GM12892 (cell line): ENCODE measurements around the gene OCA2.

Experiments
- POLR2A ChIP-seq: IDR thresholded peaks from 2 replicates; pipeline ENCODE4 v1.6.1; 2011; ENCODE audit warnings: low read depth, low read length, control low read depth
- TAF1 ChIP-seq: IDR thresholded peaks from 2 replicates; pipeline ENCODE4 v1.6.1; 2011; ENCODE audit warnings: low read depth, mild to moderate bottlenecking, control low read depth, low read length, borderline replicate concordance

GRCh38 chr15:27747997-27748396 is 351.1 kb downstream of the OCA2 start:
- TF ChIP-seq POLR2A (no peak), TAF1 (no peak)
